Calu3 (cell line): ENCODE data around the gene TXNDC16. TPM values are rescaled to one million over a fixed set of nuclear protein-coding genes. Genes with fewer than 3 reads are reported as not detected.

Experiments
- BruUV-seq: library from RNA; stranded (reverse); fragments of 400-500 nt; replicated peaks from 2 replicates; lab custom pipeline; 2021; lab: Mats Ljungman, UMichigan
- CTCF ChIA-PET: fragments of 300-600 bp; sonication (Branson Sonifier 250); formaldehyde crosslinking; loops from one replicate; lab custom pipeline; 2022; ENCODE audit warnings: antibody characterized with exemption; lab: Charles Lee
- DNase-seq: peaks from one replicate; pipeline ENCODE4 v3.0.0; 2022
- H3K27ac Mint-ChIP-seq: one replicate; pipeline ENCODE4 v1.8.0; 2022; ENCODE audit warnings: mixed read lengths; ENCODE audit not compliant: unreplicated experiment
- H3K27me3 Mint-ChIP-seq: one replicate; pipeline ENCODE4 v1.8.0; 2022; ENCODE audit warnings: mixed read lengths; ENCODE audit not compliant: unreplicated experiment
- H3K36me3 Mint-ChIP-seq: one replicate; pipeline ENCODE4 v1.8.0; 2022; ENCODE audit warnings: mild to moderate bottlenecking, moderate library complexity, mixed read lengths; ENCODE audit not compliant: insufficient read depth, unreplicated experiment
- H3K4me1 Mint-ChIP-seq: one replicate; pipeline ENCODE4 v1.8.0; 2022; ENCODE audit warnings: mild to moderate bottlenecking, low read depth, mixed read lengths; ENCODE audit not compliant: unreplicated experiment
- H3K4me3 Mint-ChIP-seq: one replicate; pipeline ENCODE4 v1.8.0; 2022; ENCODE audit warnings: mild to moderate bottlenecking, low read depth, moderate library complexity, mixed read lengths; ENCODE audit not compliant: unreplicated experiment
- H3K9me3 Mint-ChIP-seq: one replicate; pipeline ENCODE4 v1.8.0; 2022; ENCODE audit warnings: low read depth, mixed read lengths; ENCODE audit not compliant: unreplicated experiment
- intact Hi-C: fragments of 100-400 bp; cut with micrococcal nuclease; formaldehyde crosslinking; loops from one replicate; pipeline ENCODE4 v1.10.0; 2022; ENCODE audit not compliant: unreplicated experiment
- total RNA-seq: library from RNA; stranded (reverse); gene quantifications from 2 replicates; pipeline ENCODE4 v1.2.3, GENCODE V29; 2022
- TF ChIP-seq, protein P1 (sequence below): fragments of 200-600 bp; IDR thresholded peaks from one replicate; pipeline ENCODE4 v1.8.0; 2022; ENCODE audit warnings: antibody characterized with exemption; ENCODE audit not compliant: unreplicated experiment

Gene TXNDC16
- total RNA-seq, 1 experiment from 2014 or later = 3.5 TPM

GRCh38 chr14:52463375-52463774 is 88.9 kb downstream of the TXNDC16 start:
- TF ChIP-seq, protein P1, sequence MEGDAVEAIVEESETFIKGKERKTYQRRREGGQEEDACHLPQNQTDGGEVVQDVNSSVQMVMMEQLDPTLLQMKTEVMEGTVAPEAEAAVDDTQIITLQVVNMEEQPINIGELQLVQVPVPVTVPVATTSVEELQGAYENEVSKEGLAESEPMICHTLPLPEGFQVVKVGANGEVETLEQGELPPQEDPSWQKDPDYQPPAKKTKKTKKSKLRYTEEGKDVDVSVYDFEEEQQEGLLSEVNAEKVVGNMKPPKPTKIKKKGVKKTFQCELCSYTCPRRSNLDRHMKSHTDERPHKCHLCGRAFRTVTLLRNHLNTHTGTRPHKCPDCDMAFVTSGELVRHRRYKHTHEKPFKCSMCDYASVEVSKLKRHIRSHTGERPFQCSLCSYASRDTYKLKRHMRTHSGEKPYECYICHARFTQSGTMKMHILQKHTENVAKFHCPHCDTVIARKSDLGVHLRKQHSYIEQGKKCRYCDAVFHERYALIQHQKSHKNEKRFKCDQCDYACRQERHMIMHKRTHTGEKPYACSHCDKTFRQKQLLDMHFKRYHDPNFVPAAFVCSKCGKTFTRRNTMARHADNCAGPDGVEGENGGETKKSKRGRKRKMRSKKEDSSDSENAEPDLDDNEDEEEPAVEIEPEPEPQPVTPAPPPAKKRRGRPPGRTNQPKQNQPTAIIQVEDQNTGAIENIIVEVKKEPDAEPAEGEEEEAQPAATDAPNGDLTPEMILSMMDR = no peak
- CTCF ChIA-PET = interaction anchor here (0.6 kb wide), 1 partner anchor 633 kb away, joined by 3 read pairs; no protein-coding TSS in a partner anchor
- no peaks in the 10 kb centered on the region for H3K9me3 Mint-ChIP-seq
- H3K27me3 Mint-ChIP-seq = no peaks in the 10 kb centered on the region
- intact Hi-C loops = no loop called here
- BruUV-seq = no TSS peak
- DNase-seq = no peak
- H3K4me3 Mint-ChIP-seq = no peak overlapping the region
- H3K4me1 Mint-ChIP-seq = peaks cover 3% of the 10 kb centered on the region
- H3K27ac Mint-ChIP-seq = no peak overlapping the region
- no peaks in the 10 kb centered on the region for H3K36me3 Mint-ChIP-seq

- no peaks in the 10 kb centered on the region for H3K36me3 Mint-ChIP-seq
- no peaks in the 10 kb centered on the region for H3K9me3 Mint-ChIP-seq
- CTCF ChIA-PET = no interaction called here
- H3K4me1 Mint-ChIP-seq = peaks cover 9% of the 10 kb centered on the region
- intact Hi-C loops = no loop called here
- DNase-seq = no peak
- no peak overlapping the region for H3K4me3 Mint-ChIP-seq
- TF ChIP-seq, protein P1 = no peak
- BruUV-seq = no TSS peak
- no peaks in the 10 kb centered on the region for H3K27me3 Mint-ChIP-seq
- H3K27ac Mint-ChIP-seq = no peak overlapping the region
Measured at GRCh38 chr14:52461721-52462120, 90.6 kb downstream of the TXNDC16 start.

- Mint-ChIP-seq H3K4me1 (peaks cover 9% of the 10 kb centered on the region), H3K27me3 (no peaks in the 10 kb centered on the region), H3K4me3 (no peak overlapping the region), H3K9me3 (no peaks in the 10 kb centered on the region), H3K36me3 (no peaks in the 10 kb centered on the region), H3K27ac (no peak overlapping the region)
- TF ChIP-seq, protein P1 = no peak
- intact Hi-C loops = no loop called here
- DNase-seq = no peak
- no TSS peak for BruUV-seq
- CTCF ChIA-PET = interaction anchor here (1.0 to 1.3 kb wide), 2 partner anchors 10 to 378 kb away, joined by 3 to 4 read pairs; no protein-coding TSS in a partner anchor
Measured at GRCh38 chr14:52458721-52459085, 93.6 kb downstream of the TXNDC16 start.

GRCh38 chr14:52457411-52457810 is 94.9 kb downstream of the TXNDC16 start:
- no TSS peak for BruUV-seq
- H3K9me3 Mint-ChIP-seq = no peaks in the 10 kb centered on the region
- CTCF ChIA-PET = interaction anchor here (0.6 to 1.3 kb wide), 3 partner anchors 11 to 376 kb away, joined by 3 to 4 read pairs (median 4); no protein-coding TSS in a partner anchor
- TF ChIP-seq, protein P1 = no peak
- H3K4me1 Mint-ChIP-seq = peaks cover 9% of the 10 kb centered on the region
- H3K36me3 Mint-ChIP-seq = no peaks in the 10 kb centered on the region
- no peak for DNase-seq
- intact Hi-C loops = no loop called here
- H3K4me3 Mint-ChIP-seq = no peak overlapping the region
- H3K27me3 Mint-ChIP-seq = no peaks in the 10 kb centered on the region
- H3K27ac Mint-ChIP-seq = no peak overlapping the region
